GM12891 (cell line): ENCODE results near the gene TAF1L. TPM values are rescaled to one million over a fixed set of nuclear protein-coding genes. Genes with fewer than 3 reads are reported as not detected.
"Not testable (repeated sequence)": the region's sequence is repeated elsewhere in the genome, so short reads cannot be mapped to it uniquely, and the experiment has no call there.

ENCODE experiments used
- DNase-seq: peaks from one replicate; pipeline ENCODE4 v3.0.0; 2011; ENCODE audit warnings: low spot score; ENCODE audit not compliant: insufficient read length
- FAIRE-seq: peaks from 2 replicates; lab custom pipeline; 2011; peaks lifted over from hg19 to GRCh38; lab: Jason Lieb, UNC
- PAX5 ChIP-seq: IDR thresholded peaks from 2 replicates; pipeline ENCODE4 v1.6.1; 2011; ENCODE audit warnings: low read length, moderate library complexity, mild to moderate bottlenecking; ENCODE audit not compliant: insufficient read depth, severe bottlenecking
- POLR2A ChIP-seq: IDR thresholded peaks from 2 replicates; pipeline ENCODE4 v1.6.1; 2011; ENCODE audit warnings: low read depth, low read length, control low read depth
- POLR2AphosphoS5 ChIP-seq: IDR thresholded peaks from 2 replicates; pipeline ENCODE4 v1.6.1; 2011; ENCODE audit warnings: low read depth, low read length, control low read depth
- POU2F2 ChIP-seq: IDR thresholded peaks from 2 replicates; pipeline ENCODE4 v1.6.1; 2011; ENCODE audit warnings: low read depth, mild to moderate bottlenecking, control low read depth, low read length, moderate library complexity
- SPI1 ChIP-seq: IDR thresholded peaks from 2 replicates; pipeline ENCODE4 v1.6.1; 2011; ENCODE audit warnings: low read depth, low read length, control low read depth
- TAF1 ChIP-seq: IDR thresholded peaks from 2 replicates; pipeline ENCODE4 v1.6.1; 2011; ENCODE audit warnings: low read depth, low read length, control low read depth
- polyA plus RNA-seq: library from polyadenylated mRNA; unstranded; fragments of >200 nt; gene quantifications from one replicate; pipeline ENCODE4 v1.2.1, GENCODE V29; 2012; ENCODE audit warnings: low read depth, missing spikeins, inconsistent platforms; ENCODE audit not compliant: missing spikeins

TAF1L gene
- 0.01 TPM for polyA plus RNA-seq

- no peak for FAIRE-seq
- no peak for DNase-seq
- TF ChIP-seq POU2F2, result no peak
These were observed at the start of gene TAF1L for GRCh38 chr9:32635362-32635761. Gene TAF1L, minus strand, starts transcription at chr9:32635669. Its CDS starts 90 bp downstream, at chr9:32635579.

- FAIRE-seq (no peak), DNase-seq (no peak)
- no peak for TF ChIP-seq TAF1
- TF ChIP-seq SPI1, result no peak
- TF ChIP-seq POU2F2, result no peak
- no peak for TF ChIP-seq PAX5
- no peak for TF ChIP-seq POLR2AphosphoS5
- TF ChIP-seq POLR2A, result no peak
These were observed 46.3 kb upstream of the TAF1L start for GRCh38 chr9:32681751-32682150.

DNA sequence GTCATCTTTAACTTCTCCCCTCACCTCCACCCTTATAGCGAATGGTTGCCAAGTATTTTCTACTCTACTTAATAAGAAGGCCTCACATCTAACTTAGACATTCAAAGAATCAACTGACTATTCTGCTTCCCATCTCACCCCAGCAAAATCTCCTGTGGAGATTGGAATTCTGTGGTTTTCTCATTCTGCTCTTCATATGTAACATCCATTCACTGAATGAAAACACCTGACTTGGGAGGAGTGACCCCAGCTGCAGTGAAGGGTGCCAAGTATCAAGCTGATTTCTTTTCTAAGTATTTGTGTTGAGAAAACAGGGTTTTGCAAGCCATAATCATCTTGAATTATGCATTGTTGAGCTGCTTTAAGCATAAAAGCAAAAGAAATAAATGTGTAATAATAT lies 42.5 kb upstream of the TAF1L start:
- DNase-seq, result no peak
- TF ChIP-seq POLR2AphosphoS5 (no peak), POU2F2 (no peak), PAX5 (no peak), TAF1 (no peak), POLR2A (no peak), SPI1 (no peak)

GRCh38 chr9:32672469-32672868 lies 37.0 kb upstream of the TAF1L start:
- FAIRE-seq (no peak), DNase-seq (no peak)
- TF ChIP-seq POU2F2, result no peak
- no peak for TF ChIP-seq TAF1
- TF ChIP-seq SPI1, result no peak

More for the DNA sequence above, 42.5 kb upstream of the TAF1L start:
- FAIRE-seq, result no peak

DNA sequence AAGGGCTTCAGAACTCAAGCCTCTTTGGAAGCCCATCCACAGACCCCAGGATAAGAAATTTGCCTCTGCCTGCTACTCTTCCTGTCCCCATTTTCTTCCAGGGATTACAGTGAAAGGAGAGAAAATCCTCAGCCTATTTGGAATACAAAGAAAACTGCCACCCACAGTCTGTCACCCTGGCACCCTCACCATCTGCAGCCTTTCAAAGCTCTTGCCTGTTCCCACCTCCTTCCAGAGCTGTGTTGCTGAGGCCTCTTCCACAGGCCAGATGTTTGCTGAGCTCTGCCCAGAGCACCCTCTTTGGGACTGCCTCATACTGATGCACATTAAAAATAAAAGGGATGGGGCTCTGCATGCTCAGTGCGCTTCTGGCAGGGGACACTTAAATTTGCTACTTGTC lies 35.9 kb upstream of the TAF1L start:
- TF ChIP-seq SPI1 (no peak), TAF1 (no peak)
- FAIRE-seq (no peak), DNase-seq (no peak)

GRCh38 chr9:32665101-32665500 lies 29.6 kb upstream of the TAF1L start:
- no peak for DNase-seq
- FAIRE-seq, result no peak
- no peak for TF ChIP-seq POLR2A
- TF ChIP-seq POU2F2, result no peak
- TF ChIP-seq SPI1, result no peak
- no peak for TF ChIP-seq PAX5
- no peak for TF ChIP-seq TAF1
- TF ChIP-seq POLR2AphosphoS5, result no peak

DNA sequence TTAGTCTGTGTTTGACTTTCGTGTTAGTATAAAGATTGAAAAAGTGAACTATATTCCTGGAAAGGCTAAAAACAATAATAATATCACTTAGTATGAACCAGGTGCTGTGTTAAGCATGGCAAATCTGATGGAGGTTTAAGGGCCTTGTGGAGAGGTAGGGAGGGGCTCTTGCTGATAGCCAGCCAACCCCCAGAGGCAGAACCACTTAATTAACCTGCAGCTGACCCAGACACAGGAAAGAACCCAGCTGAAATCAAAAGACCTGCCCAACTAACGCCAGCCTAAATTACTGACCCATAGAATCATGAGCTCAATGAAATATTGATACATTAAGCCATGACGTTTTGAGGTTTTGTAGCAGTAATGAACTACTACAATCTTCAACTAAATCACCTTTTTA lies 28.3 kb upstream of the TAF1L start:
- no peak for FAIRE-seq

GRCh38 chr9:32647671-32648070 lies 12.2 kb upstream of the TAF1L start:
- no peak for DNase-seq
- TF ChIP-seq PAX5, result no peak
- TF ChIP-seq POU2F2, result no peak
- TF ChIP-seq POLR2A, result no peak
- no peak for TF ChIP-seq TAF1
- no peak for TF ChIP-seq POLR2AphosphoS5
- no peak for TF ChIP-seq SPI1
- no peak for FAIRE-seq

More for the DNA sequence above, 28.3 kb upstream of the TAF1L start:
- DNase-seq, result no peak
- no peak for TF ChIP-seq TAF1
- no peak for TF ChIP-seq SPI1

DNA sequence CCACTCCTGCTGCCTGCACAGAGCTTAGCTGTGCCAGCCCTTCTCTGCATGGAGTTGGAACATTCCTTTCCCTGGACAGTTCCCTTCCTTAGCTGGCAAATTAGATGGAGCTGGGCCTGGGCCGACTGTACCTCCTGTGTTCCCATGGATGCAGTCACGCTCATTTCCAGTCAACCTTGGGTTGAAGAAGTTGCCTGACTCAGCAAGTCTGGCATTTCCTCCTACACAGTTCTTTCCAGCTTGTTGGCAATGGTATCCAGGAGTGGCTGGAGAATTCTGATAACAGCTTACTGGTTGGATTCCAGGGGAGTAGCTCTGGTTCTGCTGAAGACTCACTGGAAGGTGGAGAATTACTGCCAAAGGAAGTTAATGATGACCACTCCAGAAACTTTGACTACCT lies 9.2 kb upstream of the TAF1L start:
- TF ChIP-seq PAX5 (no peak), POLR2AphosphoS5 (no peak), SPI1 (no peak), POLR2A (no peak), POU2F2 (no peak), TAF1 (no peak)
- FAIRE-seq, result no peak
- DNase-seq, result no peak

- not testable (repeated sequence) for FAIRE-seq
These were observed 2.3 kb downstream of the TAF1L start for GRCh38 chr9:32633151-32633550.

GRCh38 chr9:32631991-32632390 lies 3.5 kb downstream of the TAF1L start:
- FAIRE-seq (no peak), DNase-seq (no peak)
- TF ChIP-seq POLR2A, result no peak
- no peak for TF ChIP-seq PAX5
- TF ChIP-seq POLR2AphosphoS5, result no peak
- TF ChIP-seq SPI1, result no peak
- TF ChIP-seq TAF1, result no peak
- no peak for TF ChIP-seq POU2F2

More at GRCh38 chr9:32633151-32633550, 2.3 kb downstream of the TAF1L start:
- not testable (repeated sequence) for DNase-seq
